Naive thymus-derived CD4-positive, alpha-beta T cell (primary cell): Measurements from ENCODE around the gene SMCHD1. TPM values are rescaled to one million over a fixed set of nuclear protein-coding genes. Genes with fewer than 3 reads are reported as not detected.

ENCODE experiments used
- ATAC-seq: fragments of 150-1000 bp; cut with Tn5 transposase; 2 replicates; pipeline ENCODE4 v1.10.0; 2021; ENCODE audit warnings: mild to moderate bottlenecking, moderate library complexity
- CTCF ChIA-PET: fragments of 350-600 bp; sonication (Branson Sonifier 250); formaldehyde crosslinking; loops from one replicate; lab custom pipeline; 2021; ENCODE audit warnings: antibody characterized with exemption; lab: Charles Lee
- POLR2A ChIA-PET: fragments of 350-600 bp; sonication (Branson Sonifier 250); formaldehyde crosslinking; loops from one replicate; lab custom pipeline; 2021; ENCODE audit warnings: antibody characterized with exemption, inconsistent platforms; lab: Charles Lee
- DNase-seq, 9 donors: peaks; one replicate each; pipeline versions ENCODE4 v3.0.0 to v3.0.0-alpha.2; 2020 to 2022; ENCODE audit warnings: mixed read lengths in 1 of 9
- H3K27ac ChIP-seq: one replicate; pipeline ENCODE4 v1.7.0; 2013; ENCODE audit warnings: mild to moderate bottlenecking, low read depth, low read length, moderate library complexity
- H3K27me3 ChIP-seq, 2 donors: one replicate each; pipeline ENCODE4 v1.7.0; 2013; ENCODE audit warnings: low read length in 2 of 2, mild to moderate bottlenecking in 2 of 2, moderate library complexity in 2 of 2; ENCODE audit not compliant: control insufficient read depth in 2 of 2, insufficient read depth in 2 of 2
- H3K36me3 ChIP-seq, 3 experiments: 1 replicate in 2 of 3; 2 replicates in 1 of 3; pipeline ENCODE4 v1.7.0; 2013; ENCODE audit warnings: low read length in 3 of 3, mild to moderate bottlenecking in 3 of 3, moderate library complexity in 1 of 3; ENCODE audit not compliant: insufficient read depth in 3 of 3, control insufficient read depth in 2 of 3
- H3K4me1 ChIP-seq, 2 donors: one replicate each; pipeline ENCODE4 v1.7.0; 2013; ENCODE audit warnings: low read length in 2 of 2, mild to moderate bottlenecking in 2 of 2, moderate library complexity in 1 of 2; ENCODE audit not compliant: control insufficient read depth in 2 of 2, insufficient read depth in 2 of 2
- H3K4me3 ChIP-seq: 2 replicates; pipeline ENCODE4 v1.7.0; 2013; ENCODE audit warnings: mild to moderate bottlenecking, low read length
- H3K9me3 ChIP-seq, 3 experiments: 1 replicate in 2 of 3; 2 replicates in 1 of 3; pipeline ENCODE4 v1.7.0; 2013; ENCODE audit warnings: low read length in 3 of 3; ENCODE audit not compliant: control insufficient read depth in 2 of 3
- H3K27ac Mint-ChIP-seq, 9 donors: one replicate each; pipeline ENCODE4 v1.8.0; 2020 to 2022; ENCODE audit warnings: mixed read lengths in 9 of 9, mild to moderate bottlenecking in 8 of 9, moderate library complexity in 5 of 9, inconsistent platforms in 2 of 9
- H3K27me3 Mint-ChIP-seq, 5 donors: one replicate each; pipeline ENCODE4 v1.8.0; 2021 to 2022; ENCODE audit warnings: mixed read lengths in 5 of 5, mild to moderate bottlenecking in 1 of 5
- H3K36me3 Mint-ChIP-seq, 5 donors: one replicate each; pipeline ENCODE4 v1.8.0; 2020 to 2022; ENCODE audit warnings: mixed read lengths in 5 of 5, mild to moderate bottlenecking in 3 of 5, inconsistent platforms in 1 of 5
- H3K4me1 Mint-ChIP-seq, 7 donors: one replicate each; pipeline ENCODE4 v1.8.0; 2020 to 2022; ENCODE audit warnings: mixed read lengths in 7 of 7, mild to moderate bottlenecking in 3 of 7, inconsistent platforms in 1 of 7
- H3K4me3 Mint-ChIP-seq, 10 donors: one replicate each; pipeline ENCODE4 v1.8.0; 2020 to 2022; ENCODE audit warnings: mild to moderate bottlenecking in 10 of 10, mixed read lengths in 10 of 10, moderate library complexity in 6 of 10, inconsistent platforms in 2 of 10
- H3K9me3 Mint-ChIP-seq, 11 donors: one replicate each; pipeline ENCODE4 v1.8.0; 2020 to 2022; ENCODE audit warnings: mixed read lengths in 11 of 11, mild to moderate bottlenecking in 4 of 11, inconsistent platforms in 1 of 11, moderate library complexity in 1 of 11
- intact Hi-C, 2 donors: fragments of 100-400 bp; cut with micrococcal nuclease; formaldehyde crosslinking; loops; one replicate each; pipeline ENCODE4 v1.15.1; 2023
- polyA plus RNA-seq, 2 donors: library from polyadenylated mRNA; unstranded; fragments of 300-500 nt; fragmentation: Illumina TruSeq; gene quantifications; one replicate each; pipeline ENCODE4 v1.2.3, GENCODE V29; 2021
- total RNA-seq, 6 experiments: library from RNA in 5 of 6; stranded (reverse) in 5 of 6; gene quantifications; 1 replicate in 5 of 6; 2 replicates in 1 of 6; pipeline ENCODE4 v1.2.3 and lab custom pipeline; 2021 to 2026

The SMCHD1 gene
- total and polyA plus RNA-seq, 7 experiments from 2014 or later: 41.4 to 305 (median 234) TPM

- no peaks in the 10 kb centered on the region for H3K27me3 Mint-ChIP-seq
- ATAC-seq (no peak), DNase-seq (no peak)
- H3K27ac Mint-ChIP-seq: peak overlapping the region; percentile 22 to 81 (median 74)
- peak overlapping the region in 9 of 10 donors; percentile 25 to 74 (median 36) for H3K4me3 Mint-ChIP-seq
- H3K27me3 ChIP-seq: no peaks in the 10 kb centered on the region
- POLR2A ChIA-PET: interaction anchor here (1.1 to 1.3 kb wide), 3 partner anchors 8 to 94 kb away, joined by 3 read pairs; no protein-coding TSS in a partner anchor
- no peak overlapping the region for H3K4me3 ChIP-seq
- intact Hi-C loops: loop anchor here in 1 of 2 donors (1.0 kb wide), 1 partner anchor 10 kb away; no protein-coding TSS in a partner anchor
- H3K9me3 Mint-ChIP-seq: peaks cover 4 to 27% (median 17%) of the 10 kb centered on the region in 11 donors
- H3K36me3 Mint-ChIP-seq: peaks cover 28 to 82% (median 70%) of the 10 kb centered on the region in 5 donors
- H3K4me1 ChIP-seq: peaks cover 11 to 29% of the 10 kb centered on the region in 2 donors
- H3K36me3 ChIP-seq: peaks cover 3 to 72% (median 21%) of the 10 kb centered on the region in 3 experiments
- H3K9me3 ChIP-seq: peaks cover 0 to 9% (median 4%) of the 10 kb centered on the region in 3 experiments
- no peak overlapping the region for H3K27ac ChIP-seq
- CTCF ChIA-PET: interaction anchor here (0.6 to 1.5 kb wide), 5 partner anchors 10 to 766 kb away, joined by 3 to 5 read pairs (median 3); no protein-coding TSS in a partner anchor
- H3K4me1 Mint-ChIP-seq: peaks cover 47 to 82% (median 77%) of the 10 kb centered on the region in 7 donors
Observed at GRCh38 chr18:2687390-2688001, 32.0 kb downstream of the SMCHD1 start.

GRCh38 chr18:2692508-2692907 lies 37.0 kb downstream of the SMCHD1 start:
- Histone ChIP-seq H3K4me1 (peaks cover 3 to 12% of the 10 kb centered on the region in 2 donors), H3K27ac (no peak overlapping the region)
- POLR2A ChIA-PET: interaction anchor here (1.0 kb wide), 1 partner anchor 12 kb away, joined by 3 read pairs; no protein-coding TSS in a partner anchor

GRCh38 chr18:2697184-2697583 lies 41.7 kb downstream of the SMCHD1 start:
- ChIA-PET CTCF (interaction anchor here (0.8 to 1.1 kb wide), 2 partner anchors 9 to 14 kb away, joined by 4 to 5 read pairs; no protein-coding TSS in a partner anchor), POLR2A (interaction anchor here (0.6 to 2.3 kb wide), 4 partner anchors 13 to 240 kb away, joined by 3 to 7 read pairs (median 3); partner anchors contain the start of gene SMCHD1)
- peaks cover 13 to 72% (median 58%) of the 10 kb centered on the region in 5 donors for H3K36me3 Mint-ChIP-seq
- H3K4me1 Mint-ChIP-seq: peaks cover 3 to 52% (median 33%) of the 10 kb centered on the region in 7 donors
- H3K27ac Mint-ChIP-seq: peak overlapping the region in 8 of 9 donors; percentile 11 to 87 (median 70)
- no peaks in the 10 kb centered on the region for H3K27me3 Mint-ChIP-seq
- Histone ChIP-seq H3K27ac (no peak overlapping the region), H3K4me1 (peaks cover 2 to 3% of the 10 kb centered on the region in 2 donors), H3K36me3 (peaks cover 41 to 86% (median 56%) of the 10 kb centered on the region in 3 experiments), H3K9me3 (no peaks in the 10 kb centered on the region), H3K27me3 (no peaks in the 10 kb centered on the region), H3K4me3 (no peak overlapping the region)
- intact Hi-C loops: loop anchor here in 1 of 2 donors (1.0 kb wide), 1 partner anchor 9 kb away; no protein-coding TSS in a partner anchor
- peak overlapping the region in 2 of 10 donors; percentile 21 to 27 for H3K4me3 Mint-ChIP-seq
- no peak for DNase-seq
- no peaks in the 10 kb centered on the region for H3K9me3 Mint-ChIP-seq
- ATAC-seq: no peak

More at GRCh38 chr18:2692508-2692907, 37.0 kb downstream of the SMCHD1 start:
- Histone ChIP-seq H3K9me3 (no peaks in the 10 kb centered on the region), H3K4me3 (no peak overlapping the region), H3K27me3 (no peaks in the 10 kb centered on the region), H3K36me3 (peaks cover 23 to 83% (median 36%) of the 10 kb centered on the region in 3 experiments)
- CTCF ChIA-PET: no interaction called here
- Mint-ChIP-seq H3K4me1 (peaks cover 16 to 58% (median 48%) of the 10 kb centered on the region in 7 donors), H3K4me3 (peak overlapping the region in 1 of 10 donors; percentile 16), H3K27ac (peak overlapping the region in 6 of 9 donors; percentile 5 to 76 (median 23)), H3K27me3 (no peaks in the 10 kb centered on the region), H3K36me3 (peaks cover 6 to 70% (median 57%) of the 10 kb centered on the region in 5 donors), H3K9me3 (peaks cover 0 to 4% (median 2%) of the 10 kb centered on the region in 11 donors)
- ATAC-seq (no peak), DNase-seq (no peak)
- intact Hi-C loops: loop anchor here (5.0 kb wide), 2 partner anchors 35 kb away; partner anchors contain the start of gene SMCHD1 (in 1 of the 2)

GRCh38 chr18:2699001-2699400 lies 43.5 kb downstream of the SMCHD1 start:
- DNase-seq: no peak
- CTCF ChIA-PET: no interaction called here
- H3K27ac Mint-ChIP-seq: peak overlapping the region in 3 of 9 donors; percentile 5 to 51 (median 43)
- peaks cover 0 to 54% (median 40%) of the 10 kb centered on the region in 7 donors for H3K4me1 Mint-ChIP-seq
- H3K27me3 Mint-ChIP-seq: no peaks in the 10 kb centered on the region
- Histone ChIP-seq H3K27ac (no peak overlapping the region), H3K4me3 (no peak overlapping the region), H3K4me1 (peaks cover 0 to 3% of the 10 kb centered on the region in 2 donors), H3K27me3 (no peaks in the 10 kb centered on the region), H3K36me3 (peaks cover 38 to 77% (median 52%) of the 10 kb centered on the region in 3 experiments), H3K9me3 (no peaks in the 10 kb centered on the region)
- no peak overlapping the region for H3K4me3 Mint-ChIP-seq
- no peaks in the 10 kb centered on the region for H3K9me3 Mint-ChIP-seq
- H3K36me3 Mint-ChIP-seq: peaks cover 17 to 73% (median 55%) of the 10 kb centered on the region in 5 donors
- POLR2A ChIA-PET: interaction anchor here (0.7 to 2.3 kb wide), 4 partner anchors 17 to 62 kb away, joined by 3 to 7 read pairs (median 4); partner anchors contain the start of gene SMCHD1
- intact Hi-C loops: no loop called here
- no peak for ATAC-seq

- intact Hi-C loops: loop anchor here (2.0 to 5.0 kb wide), 2 partner anchors 14 to 33 kb away; no protein-coding TSS in a partner anchor
- Mint-ChIP-seq H3K27me3 (no peaks in the 10 kb centered on the region), H3K4me3 (peak overlapping the region in 1 of 10 donors; percentile 2), H3K36me3 (peaks cover 32 to 66% (median 47%) of the 10 kb centered on the region in 5 donors), H3K9me3 (no peaks in the 10 kb centered on the region), H3K4me1 (peaks cover 10 to 50% (median 43%) of the 10 kb centered on the region in 7 donors), H3K27ac (peak overlapping the region; percentile 3 to 86 (median 55))
- Histone ChIP-seq H3K4me1 (no peaks in the 10 kb centered on the region), H3K4me3 (no peak overlapping the region), H3K9me3 (no peaks in the 10 kb centered on the region), H3K27me3 (no peaks in the 10 kb centered on the region), H3K36me3 (peaks cover 24 to 71% (median 61%) of the 10 kb centered on the region in 3 experiments), H3K27ac (no peak overlapping the region)
- ChIA-PET CTCF (interaction anchor here (0.7 kb wide), 1 partner anchor 111 kb away, joined by 3 read pairs; no protein-coding TSS in a partner anchor), POLR2A (interaction anchor here (1.3 to 1.8 kb wide), 3 partner anchors 16 to 48 kb away, joined by 3 to 8 read pairs (median 4); partner anchors contain the start of gene SMCHD1)
- DNase-seq: no peak
- no peak for ATAC-seq
Observed at GRCh38 chr18:2704541-2704940, 49.0 kb downstream of the SMCHD1 start.

- DNase-seq: no peak
- POLR2A ChIA-PET: interaction anchor here (1.0 kb wide), 1 partner anchor 31 kb away, joined by 3 read pairs; no protein-coding TSS in a partner anchor
- Mint-ChIP-seq H3K4me3 (no peak overlapping the region), H3K27me3 (no peaks in the 10 kb centered on the region), H3K9me3 (no peaks in the 10 kb centered on the region), H3K36me3 (peaks cover 27 to 69% (median 47%) of the 10 kb centered on the region in 5 donors), H3K27ac (peak overlapping the region in 8 of 9 donors; percentile 12 to 87 (median 38)), H3K4me1 (peaks cover 12 to 54% (median 47%) of the 10 kb centered on the region in 7 donors)
- Histone ChIP-seq H3K4me1 (no peaks in the 10 kb centered on the region), H3K27me3 (no peaks in the 10 kb centered on the region), H3K9me3 (no peaks in the 10 kb centered on the region), H3K36me3 (peaks cover 8 to 70% (median 50%) of the 10 kb centered on the region in 3 experiments), H3K27ac (no peak overlapping the region), H3K4me3 (no peak overlapping the region)
- CTCF ChIA-PET: no interaction called here
- intact Hi-C loops: loop anchor here in 1 of 2 donors (1.0 kb wide), 1 partner anchor 7 kb away; no protein-coding TSS in a partner anchor
- no peak for ATAC-seq
Observed at GRCh38 chr18:2706903-2707302, 51.4 kb downstream of the SMCHD1 start.
